ENCODE data around the gene MYO16.

GRCh38 chr13:108606424-108606823, 23.0 kb upstream of the MYO16 start:
- TF ChIP-seq GATA2 (IDR thresholded peaks at IDR 0.05; ENCODE audit: low read depth, low read length) (no peak), GATA3 (IDR thresholded peaks at IDR 0.05; ENCODE audit: low read depth, low read length) (no peak)
